Peyer's patch (tissue), 4 donors: ENCODE measurements around the gene NKD2. TPM values are rescaled to one million over a fixed set of nuclear protein-coding genes. Genes with fewer than 3 reads are reported as not detected.

Experiments
- DNase-seq, 3 donors: peaks; one replicate each; pipeline ENCODE4 v3.0.0-alpha.2; 2017 to 2019
- H3K27ac ChIP-seq, 4 donors: fragments of 200-600 bp; sonication (generic); one replicate each; pipeline ENCODE4 v1.5.1; 2016 to 2019
- H3K27me3 ChIP-seq, 2 donors: fragments of 200-600 bp; sonication (generic); one replicate each; pipeline ENCODE4 v1.5.1; 2019
- H3K36me3 ChIP-seq, 3 donors: fragments of 200-600 bp; sonication (generic); one replicate each; pipeline ENCODE4 v1.5.1; 2016 to 2019
- H3K4me1 ChIP-seq, 4 donors: fragments of 200-600 bp; sonication (generic); one replicate each; pipeline ENCODE4 v1.5.1; 2016 to 2019
- H3K4me3 ChIP-seq, 4 donors: fragments of 200-600 bp; sonication (generic); 1 replicate in 3 of 4; 2 replicates in 1 of 4; pipeline ENCODE4 v1.5.1; 2016 to 2019; ENCODE audit warnings: mild to moderate bottlenecking in 1 of 4
- H3K9me3 ChIP-seq, 4 donors: fragments of 200-600 bp; sonication (generic); one replicate each; pipeline ENCODE4 v1.5.1; 2016 to 2019; ENCODE audit warnings: mild to moderate bottlenecking in 1 of 4
- CTCF ChIP-seq, 6 experiments: fragments of 450-650 bp in 4 of 6; fragments of 200-600 bp in 2 of 6; sonication (generic) in 1 of 6; IDR thresholded peaks; one replicate each; pipeline ENCODE4 v1.5.1; 2017 to 2019; ENCODE audit warnings: antibody characterized with exemption in 6 of 6, mild to moderate bottlenecking in 3 of 6, moderate library complexity in 1 of 6
- POLR2A ChIP-seq, 2 donors: fragments of 450-650 bp; IDR thresholded peaks; one replicate each; pipeline ENCODE4 v1.5.1; 2017; ENCODE audit warnings: antibody characterized with exemption in 2 of 2, mild to moderate bottlenecking in 2 of 2, moderate library complexity in 2 of 2
- total RNA-seq, 4 donors: library from RNA; depleted of rRNA; stranded (reverse); fragments of >200 nt; gene quantifications; one replicate each; pipeline ENCODE4 v1.1.0, GENCODE V29; 2016

The NKD2 gene
- total RNA-seq, 4 donors from 2014 or later, result 1.9 to 9.9 (median 3.5) TPM

GRCh38 chr5:1033178-1033577, 24.6 kb downstream of the NKD2 start:
- H3K9me3 ChIP-seq, result no peaks in the 10 kb centered on the region
- no peaks in the 10 kb centered on the region for H3K36me3 ChIP-seq
- no peaks in the 10 kb centered on the region for H3K27me3 ChIP-seq
- no peak for TF ChIP-seq CTCF (IDR thresholded peaks at IDR 0.05)
- no peak for TF ChIP-seq POLR2A (IDR thresholded peaks at IDR 0.05)
- no peaks in the 10 kb centered on the region for H3K4me1 ChIP-seq
- no peak overlapping the region for H3K27ac ChIP-seq
- no peak for DNase-seq
- H3K4me3 ChIP-seq, result no peak overlapping the region

GRCh38 chr5:1033606-1034420, 25.2 kb downstream of the NKD2 start:
- no peak for TF ChIP-seq POLR2A (IDR thresholded peaks at IDR 0.05)
- no peak for TF ChIP-seq CTCF (IDR thresholded peaks at IDR 0.05)
- Histone ChIP-seq H3K4me1 (no peaks in the 10 kb centered on the region), H3K9me3 (no peaks in the 10 kb centered on the region), H3K36me3 (no peaks in the 10 kb centered on the region), H3K27ac (no peak overlapping the region), H3K27me3 (no peaks in the 10 kb centered on the region), H3K4me3 (no peak overlapping the region)
- DNase-seq, result no peak

GRCh38 chr5:1034421-1034905, 25.9 kb downstream of the NKD2 start:
- Histone ChIP-seq H3K36me3 (no peaks in the 10 kb centered on the region), H3K27ac (no peak overlapping the region), H3K27me3 (no peaks in the 10 kb centered on the region), H3K9me3 (no peaks in the 10 kb centered on the region), H3K4me1 (no peaks in the 10 kb centered on the region), H3K4me3 (no peak overlapping the region)
- no peak for DNase-seq
- TF ChIP-seq CTCF (IDR thresholded peaks at IDR 0.05) (no peak), POLR2A (IDR thresholded peaks at IDR 0.05) (no peak)

- DNase-seq, result no peak
- no peak overlapping the region for H3K4me3 ChIP-seq
- no peaks in the 10 kb centered on the region for H3K4me1 ChIP-seq
- no peak overlapping the region for H3K27ac ChIP-seq
- no peaks in the 10 kb centered on the region for H3K9me3 ChIP-seq
- TF ChIP-seq POLR2A (IDR thresholded peaks at IDR 0.05) (no peak), CTCF (IDR thresholded peaks at IDR 0.05) (no peak)
- no peaks in the 10 kb centered on the region for H3K27me3 ChIP-seq
- no peaks in the 10 kb centered on the region for H3K36me3 ChIP-seq
Observed at GRCh38 chr5:1034986-1035385, 26.4 kb downstream of the NKD2 start.

GRCh38 chr5:1035421-1036405, 27.1 kb downstream of the NKD2 start:
- no peaks in the 10 kb centered on the region for H3K36me3 ChIP-seq
- TF ChIP-seq POLR2A (IDR thresholded peaks at IDR 0.05) (no peak), CTCF (IDR thresholded peaks at IDR 0.05) (no peak)
- H3K27me3 ChIP-seq, result no peaks in the 10 kb centered on the region
- DNase-seq, result no peak
- no peaks in the 10 kb centered on the region for H3K9me3 ChIP-seq
- no peaks in the 10 kb centered on the region for H3K4me1 ChIP-seq
- H3K27ac ChIP-seq, result no peak overlapping the region
- H3K4me3 ChIP-seq, result no peak overlapping the region
